Epithelial cell of esophagus (primary cell): ENCODE measurements around the gene DYNLRB2.

ENCODE experiments used
- DNase-seq: peaks from one replicate; pipeline ENCODE4 v3.0.0; 2010; ENCODE audit warnings: low read depth
- H3K4me3 ChIP-seq: 2 replicates; pipeline ENCODE4 v1.5.1; 2011; ENCODE audit warnings: mild to moderate bottlenecking, low read length, control low read depth
- TF ChIP-seq, protein P1 (sequence below): IDR thresholded peaks from 2 replicates; pipeline ENCODE4 v1.5.1; 2011; ENCODE audit warnings: low read depth, mild to moderate bottlenecking, low read length, control low read depth, inconsistent platforms; ENCODE audit not compliant: insufficient read depth; ENCODE audit errors: missing control alignments

The DYNLRB2 gene

DNA sequence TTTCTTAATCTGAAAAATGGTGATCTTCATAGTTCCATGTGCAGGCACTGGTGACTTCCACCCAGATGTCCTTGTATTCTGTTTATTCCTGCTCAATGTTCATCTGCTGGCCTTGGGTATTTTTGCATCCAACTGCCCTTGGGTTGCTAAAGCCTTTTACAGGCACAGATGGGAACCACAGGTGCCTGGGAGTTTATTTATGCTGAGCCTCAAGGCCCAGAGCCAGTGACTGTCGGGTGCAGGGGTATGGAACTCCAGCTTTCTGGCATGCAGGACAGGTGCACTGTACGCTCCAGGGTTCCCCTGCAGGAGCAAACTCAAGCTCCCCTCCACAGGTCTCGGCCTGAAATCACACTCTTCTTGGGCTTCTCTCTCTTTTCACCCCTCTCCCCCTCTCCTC, 22.3 kb downstream of the DYNLRB2 start:
- H3K4me3 ChIP-seq, result no peak overlapping the region
- no peak for DNase-seq
- TF ChIP-seq, protein P1, sequence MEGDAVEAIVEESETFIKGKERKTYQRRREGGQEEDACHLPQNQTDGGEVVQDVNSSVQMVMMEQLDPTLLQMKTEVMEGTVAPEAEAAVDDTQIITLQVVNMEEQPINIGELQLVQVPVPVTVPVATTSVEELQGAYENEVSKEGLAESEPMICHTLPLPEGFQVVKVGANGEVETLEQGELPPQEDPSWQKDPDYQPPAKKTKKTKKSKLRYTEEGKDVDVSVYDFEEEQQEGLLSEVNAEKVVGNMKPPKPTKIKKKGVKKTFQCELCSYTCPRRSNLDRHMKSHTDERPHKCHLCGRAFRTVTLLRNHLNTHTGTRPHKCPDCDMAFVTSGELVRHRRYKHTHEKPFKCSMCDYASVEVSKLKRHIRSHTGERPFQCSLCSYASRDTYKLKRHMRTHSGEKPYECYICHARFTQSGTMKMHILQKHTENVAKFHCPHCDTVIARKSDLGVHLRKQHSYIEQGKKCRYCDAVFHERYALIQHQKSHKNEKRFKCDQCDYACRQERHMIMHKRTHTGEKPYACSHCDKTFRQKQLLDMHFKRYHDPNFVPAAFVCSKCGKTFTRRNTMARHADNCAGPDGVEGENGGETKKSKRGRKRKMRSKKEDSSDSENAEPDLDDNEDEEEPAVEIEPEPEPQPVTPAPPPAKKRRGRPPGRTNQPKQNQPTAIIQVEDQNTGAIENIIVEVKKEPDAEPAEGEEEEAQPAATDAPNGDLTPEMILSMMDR, result no peak

DNA sequence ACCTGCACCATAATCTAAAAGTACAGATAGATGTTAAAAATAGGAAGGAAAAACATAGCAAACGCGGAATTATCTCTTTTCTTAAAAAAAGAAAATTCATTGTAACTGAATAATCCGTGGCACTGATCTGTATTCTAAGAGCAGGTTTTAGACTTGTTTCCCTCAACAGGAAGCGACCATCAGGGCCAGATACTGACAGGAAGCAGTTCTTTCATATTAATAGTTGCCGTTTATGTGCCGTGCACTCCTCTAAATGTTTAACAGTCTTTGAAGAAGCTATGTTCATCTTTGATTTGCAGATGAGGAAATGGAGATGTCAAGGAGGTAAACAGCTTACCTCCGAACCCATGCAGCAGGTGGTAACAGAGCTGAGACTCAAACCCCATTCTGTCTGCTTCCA, 23.6 kb downstream of the DYNLRB2 start:
- no peak for DNase-seq
- TF ChIP-seq, protein P1, result no peak
- H3K4me3 ChIP-seq, result no peak overlapping the region

DNA sequence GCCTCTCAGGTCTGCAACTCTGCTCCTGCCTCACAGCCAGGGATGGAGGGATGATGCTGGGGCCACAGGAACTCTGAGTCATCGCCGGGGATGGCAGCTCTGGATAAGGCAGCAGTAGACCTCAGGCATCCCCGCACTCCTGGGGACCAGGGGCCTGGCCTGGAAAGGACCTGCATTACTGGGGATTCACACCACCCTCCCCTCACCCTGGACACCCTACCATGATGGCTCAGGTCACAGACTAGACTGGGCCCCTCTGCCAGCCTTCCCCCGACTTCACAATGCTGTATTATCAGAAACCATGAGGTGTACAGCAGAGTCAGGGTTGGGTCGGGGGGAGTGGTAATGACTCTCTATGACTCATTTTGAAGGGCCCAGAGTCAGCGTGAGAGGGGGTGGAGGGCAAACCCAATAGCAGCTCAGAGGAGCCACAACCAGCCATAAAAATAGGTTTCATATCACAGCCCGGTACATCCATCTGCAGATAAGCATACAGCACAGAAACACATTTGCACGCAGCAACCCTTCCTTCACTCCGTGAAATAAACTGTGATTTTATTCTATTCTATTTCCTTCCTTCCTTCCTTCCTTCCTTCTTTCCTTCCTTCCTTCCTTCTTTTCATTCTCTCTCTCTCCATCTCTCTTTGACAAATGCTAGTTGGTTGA, 28.8 kb downstream of the DYNLRB2 start:
- no peak overlapping the region for H3K4me3 ChIP-seq
- TF ChIP-seq, protein P1, result no peak
- DNase-seq, result peak; percentile 11

DNA sequence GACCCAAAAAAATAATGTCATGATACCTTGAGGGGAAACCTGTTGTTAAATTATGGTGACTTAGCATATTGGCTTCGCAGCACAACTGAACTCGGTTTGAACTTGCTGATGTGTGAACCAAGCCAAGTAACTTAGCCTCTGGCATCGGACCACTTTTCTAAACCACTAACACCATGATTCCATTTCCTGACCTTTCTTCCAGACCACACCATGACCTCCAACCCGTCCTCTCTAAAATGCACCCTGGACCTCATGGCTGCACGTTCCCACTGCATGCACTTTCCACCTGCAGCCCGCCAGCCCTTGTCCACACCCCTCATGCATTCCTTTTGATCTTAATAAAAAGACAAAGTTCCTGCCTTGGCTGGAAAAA, 29.3 kb downstream of the DYNLRB2 start:
- H3K4me3 ChIP-seq, result no peak overlapping the region
- no peak for DNase-seq
- TF ChIP-seq, protein P1, result no peak

DNA sequence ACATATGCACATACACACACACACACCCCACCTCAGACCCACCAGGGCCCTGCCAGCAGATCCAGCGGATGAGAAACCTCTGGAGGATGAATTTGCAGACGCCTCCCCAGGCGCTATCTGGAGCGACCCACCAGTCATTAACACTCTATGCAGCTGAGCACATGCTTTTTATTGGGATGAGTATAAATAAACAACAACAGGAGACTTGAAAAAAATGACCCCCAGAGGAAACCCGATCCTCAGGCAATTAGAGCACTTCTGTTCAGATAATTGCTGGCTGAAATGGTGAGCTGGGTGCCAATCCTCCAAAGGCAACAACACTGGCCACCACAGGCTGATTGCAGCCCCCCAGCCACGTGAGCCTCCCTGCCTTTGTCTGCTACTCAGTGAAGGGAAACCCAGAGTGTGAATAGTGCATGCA, 32.9 kb downstream of the DYNLRB2 start:
- TF ChIP-seq, protein P1, result no peak
- H3K4me3 ChIP-seq, result no peak overlapping the region
- DNase-seq, result no peak

DNA sequence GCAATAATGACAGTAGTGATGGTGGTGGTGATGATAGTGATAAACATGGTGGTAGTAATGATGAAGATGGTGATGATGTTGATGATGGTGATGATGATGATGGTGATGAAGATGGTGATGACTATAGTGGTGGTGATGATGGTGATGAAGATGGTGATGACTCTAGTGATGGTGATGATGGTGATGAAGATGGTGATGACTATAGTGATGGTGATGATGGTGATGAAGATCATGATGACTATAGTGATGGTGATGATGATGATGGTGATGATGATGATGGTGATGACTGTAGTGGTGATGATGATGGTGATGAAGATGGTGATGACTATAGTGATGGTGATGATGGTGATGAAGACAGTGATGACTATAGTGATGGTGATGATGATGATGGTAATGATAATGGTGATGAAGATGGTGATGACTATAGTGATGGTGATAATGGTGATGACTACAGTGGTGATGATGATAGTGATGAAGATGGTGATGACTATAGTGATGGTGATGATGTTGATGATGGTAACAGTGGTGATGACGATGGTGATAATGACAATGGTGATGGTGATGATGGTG, 35.6 kb downstream of the DYNLRB2 start:
- no peak overlapping the region for H3K4me3 ChIP-seq
- no peak for DNase-seq
- TF ChIP-seq, protein P1, result no peak
